ENCODE data around the gene PER2.

- TF ChIP-seq POLR2AphosphoS5 (IDR thresholded peaks at IDR 0.05), result no peak
- TF ChIP-seq EP300 (IDR thresholded peaks at IDR 0.05), result no peak
- no peak for TF ChIP-seq CTCF (IDR thresholded peaks at IDR 0.05)
Observed at GRCh38 chr2:238202326-238203093, 85.9 kb downstream of the PER2 start.
